HepG2 (cell line): ENCODE results near the gene GPLD1. TPM values are rescaled to one million over a fixed set of nuclear protein-coding genes. Genes with fewer than 3 reads are reported as not detected.

Source experiments
- ATF1 ChIP-seq: IDR thresholded peaks from 2 replicates; pipeline ENCODE4 v1.6.1; 2016; ENCODE audit warnings: mild to moderate bottlenecking, control low read depth
- MXI1 ChIP-seq: IDR thresholded peaks from 3 replicates; pipeline ENCODE4 v1.6.1; 2012; ENCODE audit warnings: low read depth, low read length, inconsistent platforms, borderline replicate concordance
- POLR2G ChIP-seq: fragments of 200-400 bp; formaldehyde crosslinking; IDR thresholded peaks from 2 replicates; pipeline ENCODE4 v1.6.1; 2018; ENCODE audit warnings: mild to moderate bottlenecking, low read depth, low read length, moderate library complexity
- SUZ12 ChIP-seq: fragments of 150-350 bp; IDR thresholded peaks from 2 replicates; pipeline ENCODE4 v1.6.1; 2014; ENCODE audit warnings: low read depth, low read length
- ZBTB21 ChIP-seq: sonication (generic); formaldehyde crosslinking; IDR thresholded peaks from 2 replicates; pipeline ENCODE4 v1.4.0; 2020; ENCODE audit warnings: missing genetic modification reagents
- ZFP90 ChIP-seq: sonication (generic); formaldehyde crosslinking; IDR thresholded peaks from 2 replicates; pipeline ENCODE4 v1.8.0; 2022; ENCODE audit warnings: missing genetic modification reagents, mild to moderate bottlenecking, inconsistent platforms, borderline replicate concordance
- ZNF496 ChIP-seq: sonication (generic); formaldehyde crosslinking; IDR thresholded peaks from 2 replicates; pipeline ENCODE4 v1.8.1; 2023; ENCODE audit warnings: mild to moderate bottlenecking, moderate library complexity, missing genetic modification reagents; ENCODE audit not compliant: insufficient replicate concordance
- ZNF550 ChIP-seq: sonication (generic); formaldehyde crosslinking; IDR thresholded peaks from 2 replicates; pipeline ENCODE4 v1.4.0; 2020; ENCODE audit warnings: mild to moderate bottlenecking, missing genetic modification reagents, borderline replicate concordance
- ZNF563 ChIP-seq: sonication (generic); formaldehyde crosslinking; IDR thresholded peaks from 2 replicates; pipeline ENCODE4 v1.8.0; 2022; ENCODE audit warnings: mild to moderate bottlenecking, moderate library complexity, missing genetic modification reagents
- ZNF598 ChIP-seq: sonication (generic); formaldehyde crosslinking; IDR thresholded peaks from 2 replicates; pipeline ENCODE4 v1.5.1; 2020; ENCODE audit warnings: mild to moderate bottlenecking, missing genetic modification reagents, borderline replicate concordance
- ZSCAN20 ChIP-seq: sonication (generic); formaldehyde crosslinking; IDR thresholded peaks from 2 replicates; pipeline ENCODE4 v1.4.0; 2020; ENCODE audit warnings: missing genetic modification reagents, mild to moderate bottlenecking, borderline replicate concordance
- ZSCAN22 ChIP-seq: sonication (generic); formaldehyde crosslinking; IDR thresholded peaks from 2 replicates; pipeline ENCODE4 v1.4.0; 2020; ENCODE audit warnings: mild to moderate bottlenecking, missing genetic modification reagents
- polyA plus RNA-seq, 8 experiments: library from polyadenylated mRNA; depleted of rRNA in 3 of 8; stranded (reverse) in 7 of 8; unstranded in 1 of 8; fragments of >200 nt; fragmentation: Illumina TruSeq in 4 of 8; extraction: Trizol in 4 of 8; gene quantifications; 2 replicates each; pipeline versions ENCODE4 v1.2.1 to v1.2.3, GENCODE V29; 2011 to 2016; ENCODE audit warnings: low read depth in 4 of 8, missing spikeins in 1 of 8, mixed read lengths in 1 of 8; ENCODE audit not compliant: insufficient read depth in 1 of 8
- total RNA-seq, 5 experiments: library from RNA; depleted of rRNA; stranded (reverse); fragments of >200 nt; fragmentation: Illumina TruSeq; extraction: Trizol; gene quantifications; 2 replicates each; pipeline ENCODE4 v1.2.3, GENCODE V29; 2016; ENCODE audit warnings: low read depth in 1 of 5
- TF ChIP-seq, protein P1 (sequence below): sonication (generic); formaldehyde crosslinking; IDR thresholded peaks from 2 replicates; pipeline ENCODE4 v1.5.0; 2020; ENCODE audit warnings: mild to moderate bottlenecking, missing genetic modification reagents
- TF ChIP-seq, protein P2 (sequence below): IDR thresholded peaks from 2 replicates; pipeline ENCODE4 v1.6.1; 2016; ENCODE audit warnings: missing genetic modification reagents, missing compliant biosample characterization
- TF ChIP-seq, protein P3 (sequence below): sonication (generic); formaldehyde crosslinking; IDR thresholded peaks from 2 replicates; pipeline ENCODE4 v1.4.0; 2020; ENCODE audit warnings: missing genetic modification reagents
- TF ChIP-seq, protein P4 (sequence below): sonication (generic); formaldehyde crosslinking; IDR thresholded peaks from 2 replicates; pipeline ENCODE4 v1.4.0; 2020; ENCODE audit warnings: missing genetic modification reagents
- TF ChIP-seq, protein P5 (sequence below): sonication (generic); formaldehyde crosslinking; IDR thresholded peaks from 2 replicates; pipeline ENCODE4 v1.9.0; 2022; ENCODE audit warnings: low read depth, missing genetic modification reagents

The GPLD1 gene
- total and polyA plus RNA-seq, 2 of the 13 experiments (the other 11 are each of a cell fraction or from before 2014, with no cell fraction given), result 6.2 to 7.6 TPM

DNA sequence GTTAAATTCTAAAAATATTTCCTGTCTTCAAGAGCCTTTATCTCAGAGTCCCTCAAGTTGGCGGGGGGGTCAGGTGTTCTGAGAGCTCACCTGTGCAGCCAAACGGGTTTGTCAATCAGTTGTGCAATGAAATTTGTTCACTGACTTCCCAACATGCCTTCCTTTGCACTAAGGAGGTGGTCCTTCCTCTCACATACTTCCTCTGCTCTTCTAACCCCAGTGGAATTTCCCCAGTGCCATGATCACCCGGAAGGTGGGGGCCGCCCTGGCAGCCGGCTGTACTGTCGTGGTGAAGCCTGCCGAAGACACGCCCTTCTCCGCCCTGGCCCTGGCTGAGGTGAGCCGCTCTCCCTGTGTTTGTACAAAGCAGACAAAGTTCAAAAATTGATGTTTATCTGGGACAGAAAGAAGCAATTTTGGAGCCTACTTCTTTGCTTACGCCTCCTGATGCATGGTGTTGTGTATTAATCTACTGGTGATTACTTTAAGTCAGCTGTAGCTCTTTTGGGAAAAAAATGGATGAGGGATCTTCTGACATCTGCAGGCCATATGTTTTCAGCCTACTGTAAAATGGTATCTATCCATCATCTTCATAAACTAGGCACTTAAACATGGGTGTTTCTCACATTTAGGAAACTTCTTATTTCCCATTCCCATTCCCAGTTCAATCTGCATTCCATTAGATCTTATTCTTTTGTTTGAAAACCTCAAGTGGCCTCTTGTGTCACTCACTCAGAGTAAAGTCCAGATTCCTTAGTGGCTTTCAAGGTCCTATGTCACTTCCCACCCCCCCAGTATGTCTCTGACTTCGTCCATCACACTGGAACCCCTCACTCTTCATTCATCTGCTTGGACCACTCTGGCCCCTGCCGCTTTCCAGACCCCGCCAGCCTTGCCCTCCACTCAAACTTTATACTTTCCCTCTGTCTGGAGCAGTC is 15.5 kb upstream of the GPLD1 start (continued):
- TF ChIP-seq, protein P1, sequence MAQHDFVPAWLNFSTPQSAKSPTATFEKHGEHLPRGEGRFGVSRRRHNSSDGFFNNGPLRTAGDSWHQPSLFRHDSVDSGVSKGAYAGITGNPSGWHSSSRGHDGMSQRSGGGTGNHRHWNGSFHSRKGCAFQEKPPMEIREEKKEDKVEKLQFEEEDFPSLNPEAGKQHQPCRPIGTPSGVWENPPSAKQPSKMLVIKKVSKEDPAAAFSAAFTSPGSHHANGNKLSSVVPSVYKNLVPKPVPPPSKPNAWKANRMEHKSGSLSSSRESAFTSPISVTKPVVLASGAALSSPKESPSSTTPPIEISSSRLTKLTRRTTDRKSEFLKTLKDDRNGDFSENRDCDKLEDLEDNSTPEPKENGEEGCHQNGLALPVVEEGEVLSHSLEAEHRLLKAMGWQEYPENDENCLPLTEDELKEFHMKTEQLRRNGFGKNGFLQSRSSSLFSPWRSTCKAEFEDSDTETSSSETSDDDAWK, result no peak
- TF ChIP-seq ZSCAN22 (CRISPR knock-in tag), result no peak
- no peak for TF ChIP-seq ZBTB21 (CRISPR knock-in tag)
- TF ChIP-seq, protein P2, sequence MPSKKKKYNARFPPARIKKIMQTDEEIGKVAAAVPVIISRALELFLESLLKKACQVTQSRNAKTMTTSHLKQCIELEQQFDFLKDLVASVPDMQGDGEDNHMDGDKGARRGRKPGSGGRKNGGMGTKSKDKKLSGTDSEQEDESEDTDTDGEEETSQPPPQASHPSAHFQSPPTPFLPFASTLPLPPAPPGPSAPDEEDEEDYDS (CRISPR knock-in tag), result 0 out of 2 replicates have a peak, but pooled peaks have one; percentile 31
- no peak for TF ChIP-seq ZNF598 (CRISPR knock-in tag)
- TF ChIP-seq MXI1, result peak; percentile 53; the same call in 1 of the 3 replicates
- TF ChIP-seq ATF1 (CRISPR knock-in tag), result no peak
- TF ChIP-seq ZNF563 (CRISPR knock-in tag), result no peak
- TF ChIP-seq ZFP90, result 0 out of 2 replicates have a peak, but pooled peaks have one; percentile 57
- TF ChIP-seq POLR2G, result peak; percentile 66
- TF ChIP-seq, protein P3, sequence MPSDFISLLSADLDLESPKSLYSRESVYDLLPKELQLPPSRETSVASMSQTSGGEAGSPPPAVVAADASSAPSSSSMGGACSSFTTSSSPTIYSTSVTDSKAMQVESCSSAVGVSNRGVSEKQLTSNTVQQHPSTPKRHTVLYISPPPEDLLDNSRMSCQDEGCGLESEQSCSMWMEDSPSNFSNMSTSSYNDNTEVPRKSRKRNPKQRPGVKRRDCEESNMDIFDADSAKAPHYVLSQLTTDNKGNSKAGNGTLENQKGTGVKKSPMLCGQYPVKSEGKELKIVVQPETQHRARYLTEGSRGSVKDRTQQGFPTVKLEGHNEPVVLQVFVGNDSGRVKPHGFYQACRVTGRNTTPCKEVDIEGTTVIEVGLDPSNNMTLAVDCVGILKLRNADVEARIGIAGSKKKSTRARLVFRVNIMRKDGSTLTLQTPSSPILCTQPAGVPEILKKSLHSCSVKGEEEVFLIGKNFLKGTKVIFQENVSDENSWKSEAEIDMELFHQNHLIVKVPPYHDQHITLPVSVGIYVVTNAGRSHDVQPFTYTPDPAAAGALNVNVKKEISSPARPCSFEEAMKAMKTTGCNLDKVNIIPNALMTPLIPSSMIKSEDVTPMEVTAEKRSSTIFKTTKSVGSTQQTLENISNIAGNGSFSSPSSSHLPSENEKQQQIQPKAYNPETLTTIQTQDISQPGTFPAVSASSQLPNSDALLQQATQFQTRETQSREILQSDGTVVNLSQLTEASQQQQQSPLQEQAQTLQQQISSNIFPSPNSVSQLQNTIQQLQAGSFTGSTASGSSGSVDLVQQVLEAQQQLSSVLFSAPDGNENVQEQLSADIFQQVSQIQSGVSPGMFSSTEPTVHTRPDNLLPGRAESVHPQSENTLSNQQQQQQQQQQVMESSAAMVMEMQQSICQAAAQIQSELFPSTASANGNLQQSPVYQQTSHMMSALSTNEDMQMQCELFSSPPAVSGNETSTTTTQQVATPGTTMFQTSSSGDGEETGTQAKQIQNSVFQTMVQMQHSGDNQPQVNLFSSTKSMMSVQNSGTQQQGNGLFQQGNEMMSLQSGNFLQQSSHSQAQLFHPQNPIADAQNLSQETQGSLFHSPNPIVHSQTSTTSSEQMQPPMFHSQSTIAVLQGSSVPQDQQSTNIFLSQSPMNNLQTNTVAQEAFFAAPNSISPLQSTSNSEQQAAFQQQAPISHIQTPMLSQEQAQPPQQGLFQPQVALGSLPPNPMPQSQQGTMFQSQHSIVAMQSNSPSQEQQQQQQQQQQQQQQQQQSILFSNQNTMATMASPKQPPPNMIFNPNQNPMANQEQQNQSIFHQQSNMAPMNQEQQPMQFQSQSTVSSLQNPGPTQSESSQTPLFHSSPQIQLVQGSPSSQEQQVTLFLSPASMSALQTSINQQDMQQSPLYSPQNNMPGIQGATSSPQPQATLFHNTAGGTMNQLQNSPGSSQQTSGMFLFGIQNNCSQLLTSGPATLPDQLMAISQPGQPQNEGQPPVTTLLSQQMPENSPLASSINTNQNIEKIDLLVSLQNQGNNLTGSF (CRISPR knock-in tag), result peak; percentile 55; the same call in 1 of the 2 replicates
- TF ChIP-seq, protein P4, sequence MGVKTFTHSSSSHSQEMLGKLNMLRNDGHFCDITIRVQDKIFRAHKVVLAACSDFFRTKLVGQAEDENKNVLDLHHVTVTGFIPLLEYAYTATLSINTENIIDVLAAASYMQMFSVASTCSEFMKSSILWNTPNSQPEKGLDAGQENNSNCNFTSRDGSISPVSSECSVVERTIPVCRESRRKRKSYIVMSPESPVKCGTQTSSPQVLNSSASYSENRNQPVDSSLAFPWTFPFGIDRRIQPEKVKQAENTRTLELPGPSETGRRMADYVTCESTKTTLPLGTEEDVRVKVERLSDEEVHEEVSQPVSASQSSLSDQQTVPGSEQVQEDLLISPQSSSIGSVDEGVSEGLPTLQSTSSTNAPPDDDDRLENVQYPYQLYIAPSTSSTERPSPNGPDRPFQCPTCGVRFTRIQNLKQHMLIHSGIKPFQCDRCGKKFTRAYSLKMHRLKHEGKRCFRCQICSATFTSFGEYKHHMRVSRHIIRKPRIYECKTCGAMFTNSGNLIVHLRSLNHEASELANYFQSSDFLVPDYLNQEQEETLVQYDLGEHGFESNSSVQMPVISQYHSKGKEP (CRISPR knock-in tag), result no peak
- no peak for TF ChIP-seq ZNF496
- TF ChIP-seq, protein P5, sequence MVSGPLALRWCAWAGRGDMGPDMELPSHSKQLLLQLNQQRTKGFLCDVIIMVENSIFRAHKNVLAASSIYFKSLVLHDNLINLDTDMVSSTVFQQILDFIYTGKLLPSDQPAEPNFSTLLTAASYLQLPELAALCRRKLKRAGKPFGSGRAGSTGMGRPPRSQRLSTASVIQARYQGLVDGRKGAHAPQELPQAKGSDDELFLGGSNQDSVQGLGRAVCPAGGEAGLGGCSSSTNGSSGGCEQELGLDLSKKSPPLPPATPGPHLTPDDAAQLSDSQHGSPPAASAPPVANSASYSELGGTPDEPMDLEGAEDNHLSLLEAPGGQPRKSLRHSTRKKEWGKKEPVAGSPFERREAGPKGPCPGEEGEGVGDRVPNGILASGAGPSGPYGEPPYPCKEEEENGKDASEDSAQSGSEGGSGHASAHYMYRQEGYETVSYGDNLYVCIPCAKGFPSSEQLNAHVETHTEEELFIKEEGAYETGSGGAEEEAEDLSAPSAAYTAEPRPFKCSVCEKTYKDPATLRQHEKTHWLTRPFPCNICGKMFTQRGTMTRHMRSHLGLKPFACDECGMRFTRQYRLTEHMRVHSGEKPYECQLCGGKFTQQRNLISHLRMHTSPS, result peak; percentile 75; the same call in 1 of the 2 replicates
- TF ChIP-seq ZSCAN20 (CRISPR knock-in tag), result no peak
- TF ChIP-seq ZNF550, result no peak
- no peak for TF ChIP-seq SUZ12
